IPS DF 6.9 (cell line): ENCODE measurements around the gene EIF4E2.
A peak's percentile ranks its signal among the peaks of the same experiment; 100 is the strongest.

Experiments used
- DNase-seq: peaks from one replicate; pipeline ENCODE4 v3.0.0-alpha.2; 2013; ENCODE audit warnings: low read depth, low spot score
- H3K27ac ChIP-seq: one replicate; pipeline ENCODE4 v1.5.1; 2013; ENCODE audit warnings: low read length, control low read depth
- H3K27me3 ChIP-seq: 2 replicates; pipeline ENCODE4 v1.6.1; 2013; ENCODE audit warnings: mild to moderate bottlenecking, low read length; ENCODE audit not compliant: control insufficient read depth, insufficient read depth
- H3K36me3 ChIP-seq: 2 replicates; pipeline ENCODE4 v1.6.1; 2013; ENCODE audit warnings: low read length; ENCODE audit not compliant: control insufficient read depth, insufficient read depth
- H3K4me1 ChIP-seq: 2 replicates; pipeline ENCODE4 v1.6.1; 2013; ENCODE audit warnings: low read length; ENCODE audit not compliant: control insufficient read depth, insufficient read depth
- H3K4me3 ChIP-seq: 2 replicates; pipeline ENCODE4 v1.5.1; 2013; ENCODE audit warnings: mild to moderate bottlenecking, low read length
- H3K9me3 ChIP-seq: 2 replicates; pipeline ENCODE4 v1.6.1; 2013; ENCODE audit warnings: low read length, inconsistent platforms; ENCODE audit not compliant: control insufficient read depth, insufficient read depth
- WGBS: extraction: QIAGEN DNeasy Blood & Tissue Kit; methylation state at CpG from one replicate; pipeline ENCODE4 v1.1.7; 2013; ENCODE audit warnings: mixed read lengths, missing lambda C conversion rate; ENCODE audit not compliant: insufficient read length, insufficient coverage; 5-methylcytosine and 5-hydroxymethylcytosine counted together

Gene EIF4E2

GRCh38 chr2:232544674-232545073 lies 5.8 kb upstream of the EIF4E2 start:
- no CpG with 5 or more reads among the region's 6 CpGs for WGBS
- Histone ChIP-seq H3K9me3 (no peaks in the 10 kb centered on the region), H3K36me3 (no peaks in the 10 kb centered on the region), H3K27me3 (no peaks in the 10 kb centered on the region), H3K27ac (no peak overlapping the region), H3K4me1 (peaks cover under 1% of the 10 kb centered on the region), H3K4me3 (no peak overlapping the region)
- DNase-seq: no peak

GRCh38 chr2:232545511-232546375 lies 4.7 kb upstream of the EIF4E2 start:
- H3K27me3 ChIP-seq: no peaks in the 10 kb centered on the region
- no CpG with 5 or more reads among the region's 17 CpGs for WGBS
- H3K9me3 ChIP-seq: no peaks in the 10 kb centered on the region
- H3K4me1 ChIP-seq: no peaks in the 10 kb centered on the region; the same call in 1 of the 2 replicates
- H3K36me3 ChIP-seq: no peaks in the 10 kb centered on the region
- no peak overlapping the region for H3K27ac ChIP-seq
- no peak overlapping the region for H3K4me3 ChIP-seq
- no peak for DNase-seq

GRCh38 chr2:232547991-232548390 lies 2.5 kb upstream of the EIF4E2 start:
- no CpG with 5 or more reads among the region's 6 CpGs for WGBS
- Histone ChIP-seq H3K27ac (no peak overlapping the region), H3K27me3 (no peaks in the 10 kb centered on the region), H3K4me1 (no peaks in the 10 kb centered on the region), H3K9me3 (no peaks in the 10 kb centered on the region), H3K4me3 (no peak overlapping the region), H3K36me3 (no peaks in the 10 kb centered on the region)
- DNase-seq: no peak

GRCh38 chr2:232549655-232550353 lies 685 bp upstream of the EIF4E2 start:
- no peak overlapping the region for H3K27ac ChIP-seq
- peak overlapping the region; percentile 82; the same call in 1 of the 2 replicates for H3K4me3 ChIP-seq
- H3K4me1 ChIP-seq: no peaks in the 10 kb centered on the region
- WGBS: no CpG with 5 or more reads among the region's 21 CpGs
- no peaks in the 10 kb centered on the region for H3K9me3 ChIP-seq
- no peak for DNase-seq
- no peaks in the 10 kb centered on the region for H3K36me3 ChIP-seq
- no peaks in the 10 kb centered on the region for H3K27me3 ChIP-seq

GRCh38 chr2:232551250-232551638 lies 755 bp downstream of the EIF4E2 start:
- H3K4me1 ChIP-seq: no peaks in the 10 kb centered on the region
- H3K27ac ChIP-seq: no peak overlapping the region
- H3K4me3 ChIP-seq: peak overlapping the region; percentile 82; the same call in 1 of the 2 replicates
- H3K36me3 ChIP-seq: no peaks in the 10 kb centered on the region; the same call in 1 of the 2 replicates
- no peaks in the 10 kb centered on the region for H3K27me3 ChIP-seq
- no CpG with 5 or more reads among the region's 7 CpGs for WGBS
- no peak for DNase-seq
- H3K9me3 ChIP-seq: no peaks in the 10 kb centered on the region

- DNase-seq: no peak
- WGBS: no CpG with 5 or more reads among the region's 4 CpGs
- Histone ChIP-seq H3K36me3 (no peaks in the 10 kb centered on the region; the same call in 1 of the 2 replicates), H3K4me3 (no peak overlapping the region), H3K27me3 (no peaks in the 10 kb centered on the region), H3K4me1 (no peaks in the 10 kb centered on the region), H3K9me3 (no peaks in the 10 kb centered on the region), H3K27ac (no peak overlapping the region)
Observed at GRCh38 chr2:232551776-232552175, 1.3 kb downstream of the EIF4E2 start.

- peaks cover 8% of the 10 kb centered on the region; the same call in 1 of the 2 replicates for H3K36me3 ChIP-seq
- no peak overlapping the region for H3K27ac ChIP-seq
- no peaks in the 10 kb centered on the region for H3K9me3 ChIP-seq
- H3K27me3 ChIP-seq: no peaks in the 10 kb centered on the region
- WGBS: no CpG with 5 or more reads among the region's 3 CpGs
- DNase-seq: no peak
- no peaks in the 10 kb centered on the region for H3K4me1 ChIP-seq
- no peak overlapping the region for H3K4me3 ChIP-seq
Observed at GRCh38 chr2:232556426-232556825, 5.9 kb downstream of the EIF4E2 start.

- Histone ChIP-seq H3K4me3 (no peak overlapping the region), H3K36me3 (peaks cover 11% of the 10 kb centered on the region; the same call in 1 of the 2 replicates), H3K27ac (no peak overlapping the region), H3K4me1 (no peaks in the 10 kb centered on the region), H3K27me3 (no peaks in the 10 kb centered on the region), H3K9me3 (no peaks in the 10 kb centered on the region)
- no peak for DNase-seq
- WGBS: no CpG with 5 or more reads among the region's 8 CpGs
Observed at GRCh38 chr2:232562515-232563151, 12.1 kb downstream of the EIF4E2 start.

- Histone ChIP-seq H3K4me3 (no peak overlapping the region), H3K36me3 (peaks cover 13% of the 10 kb centered on the region; the same call in 1 of the 2 replicates), H3K27me3 (no peaks in the 10 kb centered on the region), H3K27ac (no peak overlapping the region), H3K4me1 (no peaks in the 10 kb centered on the region), H3K9me3 (no peaks in the 10 kb centered on the region)
- DNase-seq: no peak
- no CpG with 5 or more reads among the region's 3 CpGs for WGBS
Observed at GRCh38 chr2:232563580-232563979, 13.1 kb downstream of the EIF4E2 start.

GRCh38 chr2:232567721-232568120 lies 17.2 kb downstream of the EIF4E2 start:
- peaks cover 22% of the 10 kb centered on the region; the same call in 1 of the 2 replicates for H3K36me3 ChIP-seq
- no peaks in the 10 kb centered on the region for H3K9me3 ChIP-seq
- H3K4me1 ChIP-seq: no peaks in the 10 kb centered on the region
- H3K4me3 ChIP-seq: no peak overlapping the region
- H3K27me3 ChIP-seq: no peaks in the 10 kb centered on the region
- no peak overlapping the region for H3K27ac ChIP-seq
- no peak for DNase-seq
